HG03139 (cell line): ENCODE data around the gene RNF183.
"Not testable (repeated sequence)": the region's sequence is repeated elsewhere in the genome, so short reads cannot be mapped to it uniquely, and the experiment has no call there.

Experiments used
- ATAC-seq: cut with Tn5 transposase; IDR thresholded peaks from one replicate; pipeline ENCODE4 v1.9.1; 2021; ENCODE audit not compliant: unreplicated experiment

The RNF183 gene

GRCh38 chr9:113317777-113318176 is 14.6 kb upstream of the RNF183 start:
- ATAC-seq, result no peak

- ATAC-seq, result no peak
Measured at GRCh38 chr9:113316030-113316429, 12.9 kb upstream of the RNF183 start.

GRCh38 chr9:113315231-113315630 is 12.1 kb upstream of the RNF183 start:
- ATAC-seq, result no peak

- no peak for ATAC-seq
Measured at GRCh38 chr9:113313261-113313660, 10.1 kb upstream of the RNF183 start.

- ATAC-seq, result no peak
Measured at GRCh38 chr9:113311961-113312360, 8.8 kb upstream of the RNF183 start.

- ATAC-seq, result no peak
Measured at GRCh38 chr9:113310538-113310937, 7.4 kb upstream of the RNF183 start.

GRCh38 chr9:113309204-113309813 is 6.1 kb upstream of the RNF183 start:
- no peak for ATAC-seq

- no peak for ATAC-seq
Measured at GRCh38 chr9:113307396-113307975, 4.3 kb upstream of the RNF183 start.

GRCh38 chr9:113306566-113306965 is 3.4 kb upstream of the RNF183 start:
- ATAC-seq, result no peak

- ATAC-seq, result no peak
Measured at GRCh38 chr9:113301548-113301947, 1.6 kb downstream of the RNF183 start.

- ATAC-seq, result no peak
Measured at GRCh38 chr9:113299800-113300292, 3.3 kb downstream of the RNF183 start.

- ATAC-seq, result no peak
Measured at GRCh38 chr9:113298924-113299770, 4.0 kb downstream of the RNF183 start.

- ATAC-seq, result no peak
Measured at GRCh38 chr9:113298311-113298710, 4.9 kb downstream of the RNF183 start.

GRCh38 chr9:113296796-113297558 is 6.2 kb downstream of the RNF183 start:
- no peak for ATAC-seq

- ATAC-seq, result not testable (repeated sequence)
Measured at GRCh38 chr9:113296247-113296646, 6.9 kb downstream of the RNF183 start.

- no peak for ATAC-seq
Measured at GRCh38 chr9:113293285-113293878, 9.8 kb downstream of the RNF183 start.

GRCh38 chr9:113290052-113290607 is 13.0 kb downstream of the RNF183 start:
- no peak for ATAC-seq

- ATAC-seq, result no peak
Measured at GRCh38 chr9:113289091-113289490, 14.1 kb downstream of the RNF183 start.

- ATAC-seq, result no peak
Measured at GRCh38 chr9:113281356-113281755, 21.8 kb downstream of the RNF183 start.

GRCh38 chr9:113278840-113279239 is 24.3 kb downstream of the RNF183 start:
- ATAC-seq, result no peak
